HepG2 (cell line): ENCODE data around the gene CPPED1. TPM values are rescaled to one million over a fixed set of nuclear protein-coding genes. Genes with fewer than 3 reads are reported as not detected.

Experiments
- AKNA ChIP-seq: sonication (generic); formaldehyde crosslinking; IDR thresholded peaks from 2 replicates; pipeline ENCODE4 v1.4.0; 2020; ENCODE audit warnings: missing genetic modification reagents, borderline replicate concordance
- CBX5 ChIP-seq: sonication (generic); formaldehyde crosslinking; IDR thresholded peaks from 2 replicates; pipeline ENCODE4 v1.4.0; 2020; ENCODE audit warnings: missing genetic modification reagents, borderline replicate concordance
- HNRNPK ChIP-seq: fragments of 200-400 bp; formaldehyde crosslinking; IDR thresholded peaks from 2 replicates; pipeline ENCODE4 v1.6.1; 2018; ENCODE audit warnings: low read length, low read depth, moderate library complexity, mild to moderate bottlenecking; ENCODE audit not compliant: poor library complexity, severe bottlenecking
- JDP2 ChIP-seq: sonication (generic); formaldehyde crosslinking; IDR thresholded peaks from 2 replicates; pipeline ENCODE4 v1.8.1; 2022; ENCODE audit warnings: missing genetic modification reagents, borderline replicate concordance
- MBD4 ChIP-seq: IDR thresholded peaks from 2 replicates; pipeline ENCODE4 v1.6.1; 2012; ENCODE audit warnings: low read length, inconsistent platforms, borderline replicate concordance
- NR1H2 ChIP-seq: sonication (generic); formaldehyde crosslinking; IDR thresholded peaks from 2 replicates; pipeline ENCODE4 v1.8.1; 2022; ENCODE audit warnings: low read depth, missing genetic modification reagents, borderline replicate concordance
- RELA ChIP-seq: sonication (generic); formaldehyde crosslinking; IDR thresholded peaks from 2 replicates; pipeline ENCODE4 v1.4.0; 2020; ENCODE audit warnings: missing genetic modification reagents
- RFX5 ChIP-seq: IDR thresholded peaks from 2 replicates; pipeline ENCODE4 v1.6.1; 2011; ENCODE audit warnings: low read depth, low read length, improper control_type of control experiment
- ZNF343 ChIP-seq: sonication (generic); formaldehyde crosslinking; IDR thresholded peaks from 2 replicates; pipeline ENCODE4 v1.4.0; 2020; ENCODE audit warnings: mild to moderate bottlenecking, missing genetic modification reagents
- ZNF510 ChIP-seq: sonication (generic); formaldehyde crosslinking; IDR thresholded peaks from 2 replicates; pipeline ENCODE4 v1.4.0; 2020; ENCODE audit warnings: low read depth, mild to moderate bottlenecking, missing genetic modification reagents
- ZNF552 ChIP-seq: sonication (generic); formaldehyde crosslinking; IDR thresholded peaks from 2 replicates; pipeline ENCODE4 v1.9.0; 2022; ENCODE audit warnings: missing genetic modification reagents, mild to moderate bottlenecking, borderline replicate concordance
- ZNF558 ChIP-seq: sonication (generic); formaldehyde crosslinking; IDR thresholded peaks from 2 replicates; pipeline ENCODE4 v1.9.0; 2022; ENCODE audit warnings: mild to moderate bottlenecking, missing genetic modification reagents, borderline replicate concordance
- ZNF569 ChIP-seq: sonication (generic); formaldehyde crosslinking; IDR thresholded peaks from 2 replicates; pipeline ENCODE4 v1.5.0; 2020; ENCODE audit warnings: mild to moderate bottlenecking, missing genetic modification reagents, moderate library complexity, borderline replicate concordance
- ZNF75D ChIP-seq: sonication (generic); formaldehyde crosslinking; IDR thresholded peaks from 2 replicates; pipeline ENCODE4 v1.8.1; 2023; ENCODE audit warnings: missing genetic modification reagents, mild to moderate bottlenecking, borderline replicate concordance
- polyA plus RNA-seq, 8 experiments: library from polyadenylated mRNA; depleted of rRNA in 3 of 8; stranded (reverse) in 7 of 8; unstranded in 1 of 8; fragments of >200 nt; fragmentation: Illumina TruSeq in 4 of 8; extraction: Trizol in 4 of 8; gene quantifications; 2 replicates each; pipeline versions ENCODE4 v1.2.1 to v1.2.3, GENCODE V29; 2011 to 2016; ENCODE audit warnings: low read depth in 4 of 8, missing spikeins in 1 of 8, mixed read lengths in 1 of 8; ENCODE audit not compliant: insufficient read depth in 1 of 8
- total RNA-seq, 5 experiments: library from RNA; depleted of rRNA; stranded (reverse); fragments of >200 nt; fragmentation: Illumina TruSeq; extraction: Trizol; gene quantifications; 2 replicates each; pipeline ENCODE4 v1.2.3, GENCODE V29; 2016; ENCODE audit warnings: low read depth in 1 of 5
- TF ChIP-seq, protein P1 (sequence below): sonication (generic); formaldehyde crosslinking; IDR thresholded peaks from 2 replicates; pipeline ENCODE4 v1.5.1; 2020; ENCODE audit warnings: mild to moderate bottlenecking, missing genetic modification reagents, moderate library complexity
- TF ChIP-seq, protein P2 (sequence below): sonication (generic); formaldehyde crosslinking; IDR thresholded peaks from 2 replicates; pipeline ENCODE4 v1.5.1; 2020; ENCODE audit warnings: mild to moderate bottlenecking, missing genetic modification reagents, borderline replicate concordance

CPPED1 gene
- total and polyA plus RNA-seq, 2 of the 13 experiments (the other 11 are each of a cell fraction or from before 2014, with no cell fraction given), result 66.6 to 71.3 TPM

- TF ChIP-seq AKNA (CRISPR knock-in tag) (peak; percentile 82; the same call in 1 of the 2 replicates), MBD4 (no peak), ZNF75D (CRISPR knock-in tag) (no peak), ZNF558 (CRISPR knock-in tag) (peak; percentile 97), RFX5 (no peak), ZNF569 (CRISPR knock-in tag) (peak; percentile 90; the same call in 1 of the 2 replicates), JDP2 (CRISPR knock-in tag) (no peak), ZNF552 (CRISPR knock-in tag) (peak; percentile 95), ZNF343 (CRISPR knock-in tag) (peak; percentile 98), RELA (peak; percentile 98; the same call in 1 of the 2 replicates), HNRNPK (peak; percentile 63), NR1H2 (CRISPR knock-in tag) (peak; percentile 66; the same call in 1 of the 2 replicates), ZNF510 (peak; percentile 77; the same call in 1 of the 2 replicates), CBX5 (CRISPR knock-in tag) (peak; percentile 98)
- TF ChIP-seq, protein P1, sequence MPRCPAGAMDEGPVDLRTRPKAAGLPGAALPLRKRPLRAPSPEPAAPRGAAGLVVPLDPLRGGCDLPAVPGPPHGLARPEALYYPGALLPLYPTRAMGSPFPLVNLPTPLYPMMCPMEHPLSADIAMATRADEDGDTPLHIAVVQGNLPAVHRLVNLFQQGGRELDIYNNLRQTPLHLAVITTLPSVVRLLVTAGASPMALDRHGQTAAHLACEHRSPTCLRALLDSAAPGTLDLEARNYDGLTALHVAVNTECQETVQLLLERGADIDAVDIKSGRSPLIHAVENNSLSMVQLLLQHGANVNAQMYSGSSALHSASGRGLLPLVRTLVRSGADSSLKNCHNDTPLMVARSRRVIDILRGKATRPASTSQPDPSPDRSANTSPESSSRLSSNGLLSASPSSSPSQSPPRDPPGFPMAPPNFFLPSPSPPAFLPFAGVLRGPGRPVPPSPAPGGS (CRISPR knock-in tag), result peak; percentile 97
- TF ChIP-seq, protein P2, sequence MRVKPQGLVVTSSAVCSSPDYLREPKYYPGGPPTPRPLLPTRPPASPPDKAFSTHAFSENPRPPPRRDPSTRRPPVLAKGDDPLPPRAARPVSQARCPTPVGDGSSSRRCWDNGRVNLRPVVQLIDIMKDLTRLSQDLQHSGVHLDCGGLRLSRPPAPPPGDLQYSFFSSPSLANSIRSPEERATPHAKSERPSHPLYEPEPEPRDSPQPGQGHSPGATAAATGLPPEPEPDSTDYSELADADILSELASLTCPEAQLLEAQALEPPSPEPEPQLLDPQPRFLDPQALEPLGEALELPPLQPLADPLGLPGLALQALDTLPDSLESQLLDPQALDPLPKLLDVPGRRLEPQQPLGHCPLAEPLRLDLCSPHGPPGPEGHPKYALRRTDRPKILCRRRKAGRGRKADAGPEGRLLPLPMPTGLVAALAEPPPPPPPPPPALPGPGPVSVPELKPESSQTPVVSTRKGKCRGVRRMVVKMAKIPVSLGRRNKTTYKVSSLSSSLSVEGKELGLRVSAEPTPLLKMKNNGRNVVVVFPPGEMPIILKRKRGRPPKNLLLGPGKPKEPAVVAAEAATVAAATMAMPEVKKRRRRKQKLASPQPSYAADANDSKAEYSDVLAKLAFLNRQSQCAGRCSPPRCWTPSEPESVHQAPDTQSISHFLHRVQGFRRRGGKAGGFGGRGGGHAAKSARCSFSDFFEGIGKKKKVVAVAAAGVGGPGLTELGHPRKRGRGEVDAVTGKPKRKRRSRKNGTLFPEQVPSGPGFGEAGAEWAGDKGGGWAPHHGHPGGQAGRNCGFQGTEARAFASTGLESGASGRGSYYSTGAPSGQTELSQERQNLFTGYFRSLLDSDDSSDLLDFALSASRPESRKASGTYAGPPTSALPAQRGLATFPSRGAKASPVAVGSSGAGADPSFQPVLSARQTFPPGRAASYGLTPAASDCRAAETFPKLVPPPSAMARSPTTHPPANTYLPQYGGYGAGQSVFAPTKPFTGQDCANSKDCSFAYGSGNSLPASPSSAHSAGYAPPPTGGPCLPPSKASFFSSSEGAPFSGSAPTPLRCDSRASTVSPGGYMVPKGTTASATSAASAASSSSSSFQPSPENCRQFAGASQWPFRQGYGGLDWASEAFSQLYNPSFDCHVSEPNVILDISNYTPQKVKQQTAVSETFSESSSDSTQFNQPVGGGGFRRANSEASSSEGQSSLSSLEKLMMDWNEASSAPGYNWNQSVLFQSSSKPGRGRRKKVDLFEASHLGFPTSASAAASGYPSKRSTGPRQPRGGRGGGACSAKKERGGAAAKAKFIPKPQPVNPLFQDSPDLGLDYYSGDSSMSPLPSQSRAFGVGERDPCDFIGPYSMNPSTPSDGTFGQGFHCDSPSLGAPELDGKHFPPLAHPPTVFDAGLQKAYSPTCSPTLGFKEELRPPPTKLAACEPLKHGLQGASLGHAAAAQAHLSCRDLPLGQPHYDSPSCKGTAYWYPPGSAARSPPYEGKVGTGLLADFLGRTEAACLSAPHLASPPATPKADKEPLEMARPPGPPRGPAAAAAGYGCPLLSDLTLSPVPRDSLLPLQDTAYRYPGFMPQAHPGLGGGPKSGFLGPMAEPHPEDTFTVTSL (CRISPR knock-in tag), result peak; percentile 93
Measured at GRCh38 chr16:12803203-12804093, at the start of gene CPPED1 (continued).
